K562 (cell line): ENCODE results near the gene ACSF3. TPM values are rescaled to one million over a fixed set of nuclear protein-coding genes. Genes with fewer than 3 reads are reported as not detected.

Experiments
- ARID4B ChIP-seq: sonication (generic); formaldehyde crosslinking; IDR thresholded peaks from 2 replicates; pipeline ENCODE4 v1.8.0; 2022; ENCODE audit warnings: mild to moderate bottlenecking, missing genetic modification reagents
- ATF7 ChIP-seq: fragments of 450-650 bp; IDR thresholded peaks from 2 replicates; pipeline ENCODE4 v1.7.1; 2014; ENCODE audit warnings: mild to moderate bottlenecking, moderate library complexity
- BRD9 ChIP-seq: fragments of 450-650 bp; IDR thresholded peaks from 2 replicates; pipeline ENCODE4 v1.6.1; 2018; ENCODE audit warnings: low read depth; ENCODE audit not compliant: partially characterized antibody
- CBX1 ChIP-seq: sonication (generic); IDR thresholded peaks from 2 replicates; pipeline ENCODE4 v1.6.1; 2016; ENCODE audit warnings: antibody characterized with exemption, low read depth, mild to moderate bottlenecking
- EGR1 ChIP-seq: fragments of 450-650 bp; conservative IDR thresholded peaks from 2 replicates; pipeline ENCODE4 v1.6.1; 2017; ENCODE audit warnings: mild to moderate bottlenecking
- ESRRA ChIP-seq: fragments of 450-650 bp; IDR thresholded peaks from 2 replicates; pipeline ENCODE4 v1.6.1; 2014; ENCODE audit warnings: low read depth, mild to moderate bottlenecking, moderate library complexity, borderline replicate concordance
- HMG20B ChIP-seq: fragments of 250-450 bp; sonication (Bioruptor Pico); IDR thresholded peaks from 2 replicates; pipeline ENCODE4 v1.5.0; 2021; ENCODE audit warnings: mild to moderate bottlenecking
- IFI16 ChIP-seq: fragments of 250-450 bp; sonication (Bioruptor Pico); IDR thresholded peaks from 2 replicates; pipeline ENCODE4 v2.1.2; 2022; ENCODE audit warnings: mild to moderate bottlenecking, inconsistent platforms
- MAZ ChIP-seq, 2 experiments: fragments of 450-650 bp in 1 of 2; sonication (generic) in 1 of 2; formaldehyde crosslinking; IDR thresholded peaks in 1 of 2; conservative IDR thresholded peaks in 1 of 2; 2 replicates each; pipeline versions ENCODE4 v1.4.0 to v1.5.0; 2020; ENCODE audit warnings: mild to moderate bottlenecking in 1 of 2, missing genetic modification reagents in 1 of 2
- MYC ChIP-seq, 2 experiments: fragments of 250-450 bp in 1 of 2; sonication (Bioruptor Pico) in 1 of 2; IDR thresholded peaks; 2 replicates each; pipeline versions ENCODE4 v1.5.1 to v1.6.1; 2012 to 2021; ENCODE audit warnings: low read depth in 2 of 2, borderline replicate concordance in 1 of 2, improper control_type of control experiment in 1 of 2, low read length in 1 of 2, mild to moderate bottlenecking in 1 of 2, moderate library complexity in 1 of 2
- NFIX ChIP-seq: fragments of 250-450 bp; sonication (Bioruptor Pico); IDR thresholded peaks from 2 replicates; pipeline ENCODE4 v1.4.0; 2020; ENCODE audit warnings: low read depth, mild to moderate bottlenecking, moderate library complexity
- NFYB ChIP-seq: IDR thresholded peaks from 2 replicates; pipeline ENCODE4 v1.6.1; 2011; ENCODE audit warnings: mild to moderate bottlenecking, moderate library complexity; ENCODE audit not compliant: insufficient read length; ENCODE audit errors: extremely low read depth
- POLR2A ChIP-seq: fragments of 450-650 bp; conservative IDR thresholded peaks from 2 replicates; pipeline ENCODE4 v1.6.1; 2016
- RBM22 ChIP-seq: fragments of 200-400 bp; formaldehyde crosslinking; IDR thresholded peaks from 2 replicates; pipeline ENCODE4 v1.6.1; 2018; ENCODE audit warnings: low read length, low read depth; ENCODE audit not compliant: poor library complexity, severe bottlenecking
- STAG1 ChIP-seq: sonication (generic); formaldehyde crosslinking; IDR thresholded peaks from 2 replicates; pipeline ENCODE4 v1.5.0; 2020; ENCODE audit warnings: missing genetic modification reagents, borderline replicate concordance
- TCF7L2 ChIP-seq: fragments of 150-350 bp; IDR thresholded peaks from 2 replicates; pipeline ENCODE4 v1.6.1; 2016; ENCODE audit warnings: low read depth, mild to moderate bottlenecking, low read length, moderate library complexity
- TEAD1 ChIP-seq, 2 experiments: fragments of 450-650 bp in 1 of 2; sonication (generic) in 1 of 2; formaldehyde crosslinking; IDR thresholded peaks; 2 replicates each; pipeline versions ENCODE4 v1.4.0 to v1.8.0; 2020 to 2022; ENCODE audit warnings: mild to moderate bottlenecking in 2 of 2, missing genetic modification reagents in 1 of 2
- ZBTB2 ChIP-seq: fragments of 450-650 bp; IDR thresholded peaks from 2 replicates; pipeline ENCODE4 v1.6.1; 2016; ENCODE audit warnings: antibody characterized with exemption
- ZNF592 ChIP-seq: fragments of 450-650 bp; IDR thresholded peaks from 2 replicates; pipeline ENCODE4 v1.6.1; 2017; ENCODE audit warnings: antibody characterized with exemption, mild to moderate bottlenecking
- polyA plus RNA-seq, 8 experiments: library from polyadenylated mRNA; depleted of rRNA in 4 of 8; stranded (reverse) in 5 of 8; unstranded in 3 of 8; fragments of >200 nt; fragmentation: Nextera tagmentation in 2 of 8; fragmentation: Illumina TruSeq in 1 of 8; extraction: Ambion mirVana in 2 of 8; extraction: Trizol in 1 of 8; gene quantifications; 2 replicates each; pipeline versions ENCODE4 v1.2.1 to v1.2.3, GENCODE V29; 2011 to 2014; ENCODE audit warnings: inconsistent platforms in 1 of 8, missing spikeins in 1 of 8
- total RNA-seq, 7 experiments: library from RNA; depleted of rRNA in 6 of 7; stranded (reverse); fragments of >200 nt in 6 of 7; fragmentation: Illumina TruSeq in 2 of 7; extraction: Trizol in 2 of 7; gene quantifications; 2 replicates each; pipeline versions ENCODE4 v1.2.1 to v1.2.3, GENCODE V29; 2011 to 2021; ENCODE audit warnings: low replicate concordance in 1 of 7

Gene ACSF3
- total and polyA plus RNA-seq, 9 of the 15 experiments (the other 6 are each of a cell fraction or from before 2014, with no cell fraction given): 0.77 to 32.8 (median 14.7) TPM

- TF ChIP-seq TEAD1 (CRISPR knock-in tag; IDR thresholded peaks at IDR 0.05) (peak in 1 of 2 experiments; percentile 89; a peak in 1 of 4 replicates), ZBTB2 (peak; percentile 47; the same call in 1 of the 2 replicates), EGR1 (no peak; the same call in 1 of the 2 replicates), MYC (IDR thresholded peaks at IDR 0.05; ENCODE audit: low read depth, low read length) (peak; percentile 61; the same call in 1 of the 2 replicates), MYC (CRISPR knock-in tag; IDR thresholded peaks at IDR 0.05; ENCODE audit: borderline replicate concordance, low read depth) (no peak), ESRRA (peak; percentile 67; the same call in 1 of the 2 replicates), TCF7L2 (no peak), IFI16 (no peak), ARID4B (peak; percentile 76), NFYB (no peak), STAG1 (CRISPR knock-in tag) (peak; percentile 99), BRD9 (peak; percentile 25), HMG20B (CRISPR knock-in tag) (no peak), CBX1 (no peak), POLR2A (no peak), RBM22 (peak; percentile 71), MAZ (CRISPR knock-in tag; conservative IDR thresholded peaks at IDR 0.05 in 1 of 2, IDR thresholded peaks at IDR 0.05 in 1 of 2) (peak; percentile 89 to 94), ATF7 (peak; percentile 53; the same call in 1 of the 2 replicates), NFIX (no peak), ZNF592 (no peak)
These were observed 73.8 kb downstream of the ACSF3 start (continued) for GRCh38 chr16:89167425-89167941.
